ENCODE measurements around the gene PRRC2A.

PRRC2A gene

DNA sequence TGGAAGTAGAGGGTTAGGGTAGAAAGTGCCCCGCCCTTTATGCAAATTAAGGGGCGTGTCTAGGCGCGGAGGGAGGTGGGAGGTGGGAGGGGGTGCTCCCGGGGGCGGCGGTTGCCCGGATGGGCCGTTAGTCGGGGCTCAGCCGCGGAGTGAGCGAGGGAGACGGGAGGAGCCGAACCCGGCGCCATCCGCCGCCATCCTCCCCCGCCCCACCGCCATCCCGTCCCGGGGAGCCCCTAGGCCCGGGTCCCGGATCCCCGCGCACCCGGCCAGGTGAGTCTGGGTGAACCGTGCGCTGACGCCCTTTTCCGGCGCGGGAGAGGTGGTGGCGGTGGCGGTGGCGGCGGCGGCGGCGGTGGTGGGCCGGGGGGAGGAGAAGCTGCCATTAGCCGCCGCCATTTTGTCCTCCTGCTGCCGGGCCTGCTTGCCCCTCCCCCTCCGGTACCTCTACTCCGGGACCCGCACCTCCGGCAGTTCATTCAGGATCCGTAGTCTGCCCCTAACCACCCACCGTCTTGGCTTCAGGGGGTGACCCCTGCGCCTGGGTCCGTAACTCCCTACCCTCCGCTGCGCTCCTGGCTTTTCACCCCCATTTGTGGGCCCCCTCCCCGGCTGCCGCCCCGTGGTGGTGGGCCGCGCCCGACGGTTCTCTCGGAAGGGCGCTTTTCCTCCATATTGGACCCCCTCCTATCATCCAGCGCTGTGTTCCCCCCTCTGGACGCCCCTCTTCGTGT lies at the start of gene PRRC2A:
Gene PRRC2A (plus strand): TSS at position 130 of the 734 bp plus-strand sequence. CDS start 2,075 bp downstream, outside the sequence.
- no peak for DNase-seq (ENCODE audit: low read depth)

- peak; percentile 75 for DNase-seq (ENCODE audit: low read depth)
Measured at GRCh38 chr6:31572041-31572911, 48.2 kb upstream of the PRRC2A start, which contains the start of gene LTA. LTA (plus strand) TSS chr6:31572289; CDS start chr6:31572743, 454 bp downstream.

- DNase-seq (ENCODE audit: low read depth): no peak
Measured at GRCh38 chr6:31573239-31574105, 47.0 kb upstream of the PRRC2A start.

DNA sequence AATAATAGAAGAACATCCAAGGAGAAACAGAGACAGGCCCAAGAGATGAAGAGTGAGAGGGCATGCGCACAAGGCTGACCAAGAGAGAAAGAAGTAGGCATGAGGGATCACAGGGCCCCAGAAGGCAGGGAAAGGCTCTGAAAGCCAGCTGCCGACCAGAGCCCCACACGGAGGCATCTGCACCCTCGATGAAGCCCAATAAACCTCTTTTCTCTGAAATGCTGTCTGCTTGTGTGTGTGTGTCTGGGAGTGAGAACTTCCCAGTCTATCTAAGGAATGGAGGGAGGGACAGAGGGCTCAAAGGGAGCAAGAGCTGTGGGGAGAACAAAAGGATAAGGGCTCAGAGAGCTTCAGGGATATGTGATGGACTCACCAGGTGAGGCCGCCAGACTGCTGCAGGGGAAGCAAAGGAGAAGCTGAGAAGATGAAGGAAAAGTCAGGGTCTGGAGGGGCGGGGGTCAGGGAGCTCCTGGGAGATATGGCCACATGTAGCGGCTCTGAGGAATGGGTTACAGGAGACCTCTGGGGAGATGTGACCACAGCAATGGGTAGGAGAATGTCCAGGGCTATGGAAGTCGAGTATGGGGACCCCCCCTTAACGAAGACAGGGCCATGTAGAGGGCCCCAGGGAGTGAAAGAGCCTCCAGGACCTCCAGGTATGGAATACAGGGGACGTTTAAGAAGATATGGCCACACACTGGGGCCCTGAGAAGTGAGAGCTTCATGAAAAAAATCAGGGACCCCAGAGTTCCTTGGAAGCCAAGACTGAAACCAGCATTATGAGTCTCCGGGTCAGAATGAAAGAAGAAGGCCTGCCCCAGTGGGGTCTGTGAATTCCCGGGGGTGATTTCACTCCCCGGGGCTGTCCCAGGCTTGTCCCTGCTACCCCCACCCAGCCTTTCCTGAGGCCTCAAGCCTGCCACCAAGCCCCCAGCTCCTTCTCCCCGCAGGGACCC lies 46.1 kb upstream of the PRRC2A start:
- no peak for DNase-seq (ENCODE audit: low read depth)

GRCh38 chr6:31575335-31575901 lies 45.1 kb upstream of the PRRC2A start, which contains the start of gene TNF:
TNF (plus strand) TSS chr6:31575565; CDS start chr6:31575742, 177 bp downstream.
- peak; percentile 85 for DNase-seq (ENCODE audit: low read depth)

DNA sequence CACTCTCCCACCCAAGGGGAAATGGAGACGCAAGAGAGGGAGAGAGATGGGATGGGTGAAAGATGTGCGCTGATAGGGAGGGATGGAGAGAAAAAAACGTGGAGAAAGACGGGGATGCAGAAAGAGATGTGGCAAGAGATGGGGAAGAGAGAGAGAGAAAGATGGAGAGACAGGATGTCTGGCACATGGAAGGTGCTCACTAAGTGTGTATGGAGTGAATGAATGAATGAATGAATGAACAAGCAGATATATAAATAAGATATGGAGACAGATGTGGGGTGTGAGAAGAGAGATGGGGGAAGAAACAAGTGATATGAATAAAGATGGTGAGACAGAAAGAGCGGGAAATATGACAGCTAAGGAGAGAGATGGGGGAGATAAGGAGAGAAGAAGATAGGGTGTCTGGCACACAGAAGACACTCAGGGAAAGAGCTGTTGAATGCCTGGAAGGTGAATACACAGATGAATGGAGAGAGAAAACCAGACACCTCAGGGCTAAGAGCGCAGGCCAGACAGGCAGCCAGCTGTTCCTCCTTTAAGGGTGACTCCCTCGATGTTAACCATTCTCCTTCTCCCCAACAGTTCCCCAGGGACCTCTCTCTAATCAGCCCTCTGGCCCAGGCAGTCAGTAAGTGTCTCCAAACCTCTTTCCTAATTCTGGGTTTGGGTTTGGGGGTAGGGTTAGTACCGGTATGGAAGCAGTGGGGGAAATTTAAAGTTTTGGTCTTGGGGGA lies 44.4 kb upstream of the PRRC2A start:
- DNase-seq (ENCODE audit: low read depth): no peak

GRCh38 chr6:31576897-31577578 lies 43.5 kb upstream of the PRRC2A start:
- DNase-seq (ENCODE audit: low read depth): no peak

GRCh38 chr6:31577579-31577966 lies 42.9 kb upstream of the PRRC2A start:
- no peak for DNase-seq (ENCODE audit: low read depth)

GRCh38 chr6:31578184-31579118 lies 42.1 kb upstream of the PRRC2A start:
- no peak for DNase-seq (ENCODE audit: low read depth)

DNA sequence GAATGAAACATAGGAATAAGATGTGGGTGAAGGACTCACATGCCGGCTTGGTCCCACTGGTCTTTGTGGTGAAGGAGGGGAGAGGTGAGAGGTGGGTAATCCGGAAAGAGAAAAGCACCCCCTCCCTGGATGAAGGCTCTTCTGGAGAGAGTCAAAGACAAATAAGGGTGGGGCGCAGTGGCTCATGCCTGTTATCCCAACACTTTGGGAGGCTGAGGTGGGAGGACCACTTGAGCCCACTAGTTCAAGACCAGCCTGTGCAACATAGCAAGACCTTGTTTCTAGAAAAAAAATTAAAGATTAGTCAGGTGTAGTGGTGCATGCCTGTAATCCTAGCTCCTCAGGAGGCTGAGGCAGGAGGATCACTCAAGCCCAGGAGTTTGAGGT lies 41.4 kb upstream of the PRRC2A start:
- DNase-seq (ENCODE audit: low read depth): no peak

DNA sequence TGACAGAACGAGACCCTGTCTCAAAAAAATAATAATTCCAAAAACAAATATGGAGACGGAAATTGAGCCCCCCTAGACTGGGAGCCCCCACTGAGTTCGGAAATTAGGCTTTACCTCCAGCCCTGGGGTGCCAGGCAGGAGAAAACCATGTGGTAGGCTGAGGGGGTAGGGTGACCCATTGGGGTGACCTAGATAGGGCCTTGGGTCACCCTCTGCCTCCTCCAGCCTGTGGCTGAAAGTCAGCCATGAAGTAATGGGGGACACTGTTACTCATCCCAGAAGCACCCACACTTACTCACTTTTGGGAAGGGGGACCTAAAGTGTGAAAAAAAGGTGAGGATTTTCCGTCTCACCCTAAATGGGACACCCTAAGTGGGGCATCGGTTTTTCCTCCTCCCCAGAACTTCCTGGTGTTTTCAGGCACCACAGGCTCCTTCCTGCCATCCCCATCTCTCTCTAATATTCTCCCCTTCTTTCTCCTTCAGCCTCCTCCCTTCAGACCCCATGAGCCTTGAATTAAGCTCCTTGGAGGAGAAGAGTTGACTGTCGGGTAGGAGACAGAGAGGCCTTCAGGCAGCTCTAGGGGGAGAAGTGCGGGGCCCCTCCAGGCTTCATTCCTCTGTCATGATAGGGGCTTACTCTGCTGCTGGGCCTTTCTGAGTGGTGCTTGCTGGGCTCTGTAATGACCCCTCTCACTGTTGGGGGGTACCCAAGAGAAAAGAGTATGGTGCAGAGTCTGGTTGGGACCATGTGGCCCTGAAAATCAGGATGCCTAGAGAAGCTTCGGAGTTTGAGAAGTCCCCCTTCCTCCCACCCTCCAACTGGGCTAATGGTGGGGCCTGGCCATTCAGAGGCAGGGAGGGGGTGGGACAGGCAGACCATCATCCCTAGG lies 40.7 kb upstream of the PRRC2A start:
- DNase-seq (ENCODE audit: low read depth): no peak

GRCh38 chr6:31580438-31580740 lies 40.1 kb upstream of the PRRC2A start:
- DNase-seq (ENCODE audit: low read depth): no peak

DNA sequence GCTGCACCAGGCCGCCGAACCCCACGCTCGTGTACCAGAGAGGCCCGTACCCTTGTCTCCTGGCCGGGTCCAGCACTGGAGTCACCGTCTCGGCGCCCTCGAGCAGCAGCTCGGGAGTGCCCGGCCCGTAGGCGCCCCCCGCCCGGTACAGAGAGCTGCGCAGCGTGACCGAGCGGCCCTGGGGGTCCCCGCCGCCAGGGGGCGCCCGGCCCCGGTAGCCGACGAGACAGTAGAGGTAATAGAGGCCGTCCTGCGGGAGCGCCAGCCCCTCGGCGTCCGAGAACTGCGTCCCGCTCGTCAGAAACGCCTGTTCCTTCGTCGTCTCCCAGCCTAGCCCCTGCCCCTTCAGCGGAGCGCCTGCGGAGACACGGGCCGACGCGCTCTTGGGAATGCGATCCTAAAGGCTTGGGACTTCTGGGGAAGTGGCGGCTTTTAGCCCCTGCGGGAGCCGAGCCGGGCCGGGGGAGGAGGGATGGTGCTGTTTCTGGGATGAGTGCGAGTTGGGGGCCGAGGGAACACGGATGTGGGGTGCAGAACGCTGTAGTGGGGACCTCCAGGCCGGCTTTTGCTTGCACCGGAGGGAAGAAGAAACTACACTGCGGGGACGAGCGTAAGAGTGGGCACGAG lies 39.6 kb upstream of the PRRC2A start:
- DNase-seq (ENCODE audit: low read depth): peak; percentile 84

- no peak for DNase-seq (ENCODE audit: low read depth)
Measured at GRCh38 chr6:31581434-31582229, 38.9 kb upstream of the PRRC2A start.

- peak; percentile 55 for DNase-seq (ENCODE audit: low read depth)
Measured at GRCh38 chr6:31582230-31582643, 38.3 kb upstream of the PRRC2A start, which contains the start of gene LTB. LTB (minus strand) TSS chr6:31582424; CDS start chr6:31582417, 7 bp downstream.

GRCh38 chr6:31585491-31585890 lies 35.0 kb upstream of the PRRC2A start:
- DNase-seq (ENCODE audit: low read depth): no peak
